ENCODE results near the gene PSMG4.
A peak's percentile ranks its signal among the peaks of the same experiment; 100 is the strongest.

PSMG4 gene

DNA sequence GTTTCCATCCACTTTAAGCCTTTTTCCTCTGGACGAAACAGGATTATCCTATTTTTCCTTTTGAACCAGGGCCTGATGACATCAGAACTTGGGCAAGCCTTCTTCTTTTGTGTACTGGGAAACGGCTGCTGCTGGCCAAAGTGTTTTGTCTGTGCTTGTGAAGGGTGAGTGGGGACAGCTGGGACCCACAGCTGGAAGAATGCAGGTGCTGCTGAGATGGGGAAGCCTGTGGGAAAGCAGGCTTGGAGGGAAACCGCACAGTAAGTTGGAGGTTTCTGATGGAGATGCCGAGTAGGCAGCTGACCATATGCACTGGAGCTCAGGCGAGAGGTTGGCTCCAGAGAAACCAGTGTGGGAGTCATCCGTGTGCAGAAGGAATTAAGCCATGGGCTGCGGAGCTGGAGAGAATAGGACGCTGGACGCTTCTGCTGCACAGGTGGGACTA lies 8.5 kb upstream of the PSMG4 start:
- no peak overlapping the region for H3K4me3 ChIP-seq (ENCODE audit: low read depth, low read length)

DNA sequence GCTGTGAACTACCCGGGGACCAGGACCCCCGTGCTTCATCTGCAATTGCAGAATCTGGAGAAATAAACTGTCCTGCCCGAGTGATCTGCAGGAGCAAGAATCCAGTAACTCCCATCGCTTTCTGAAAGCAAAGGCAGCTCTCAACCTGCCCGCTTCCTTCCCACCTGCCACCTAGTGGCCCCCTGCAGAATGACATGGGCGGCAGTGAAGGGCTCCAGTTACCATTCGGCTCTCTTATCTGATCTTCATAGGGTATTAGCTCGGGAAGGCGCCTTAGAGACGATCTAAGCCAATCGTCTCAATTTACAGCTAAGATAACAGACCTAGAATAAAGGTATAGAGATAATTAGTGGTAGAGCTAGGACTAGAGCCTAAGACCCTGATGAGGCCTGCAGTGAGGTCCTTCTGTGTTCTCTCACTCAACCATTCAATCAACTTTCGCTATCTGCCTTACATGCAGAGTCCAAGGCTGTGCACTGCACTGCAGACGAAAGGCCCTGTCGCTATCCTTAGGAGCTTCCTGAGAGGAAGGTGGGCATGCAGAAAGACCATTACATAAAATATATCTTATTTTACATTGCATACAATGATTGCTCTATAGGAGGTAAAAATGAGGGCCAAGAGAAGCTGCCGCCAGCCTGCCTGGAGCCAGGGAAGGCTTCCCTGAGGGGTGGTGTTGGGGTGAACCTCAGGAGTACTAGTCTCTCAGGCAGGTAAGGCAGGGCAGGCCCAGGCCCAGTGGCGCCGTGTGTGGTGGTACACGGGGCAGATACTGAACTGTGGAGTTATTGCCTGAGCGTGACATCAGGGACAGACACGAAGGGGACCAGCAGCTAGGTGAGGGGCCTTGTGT lies 7.1 kb upstream of the PSMG4 start:
- no peak overlapping the region for H3K4me3 ChIP-seq (ENCODE audit: low read depth, low read length)

DNA sequence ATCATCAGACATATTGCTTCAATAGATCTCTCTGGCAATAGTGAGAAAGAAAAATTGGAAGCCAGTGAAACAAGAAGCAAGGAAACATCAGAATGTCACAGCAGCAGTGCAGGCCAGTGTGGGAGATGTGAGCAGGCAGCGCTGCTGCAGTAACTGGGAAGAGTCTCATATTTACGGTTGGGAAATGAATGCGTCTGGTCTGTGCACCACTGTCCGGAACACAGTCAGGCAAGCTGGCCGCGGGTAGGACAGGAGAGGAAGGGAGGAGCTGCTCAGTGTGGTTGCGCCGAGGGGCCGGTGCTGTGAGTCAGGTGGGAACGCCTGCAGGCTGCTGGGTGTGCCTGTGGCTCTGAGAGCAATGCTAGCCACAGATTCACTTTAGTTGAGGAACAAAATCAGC lies 6.4 kb upstream of the PSMG4 start:
- no peak overlapping the region for H3K4me3 ChIP-seq (ENCODE audit: low read depth, low read length)

DNA sequence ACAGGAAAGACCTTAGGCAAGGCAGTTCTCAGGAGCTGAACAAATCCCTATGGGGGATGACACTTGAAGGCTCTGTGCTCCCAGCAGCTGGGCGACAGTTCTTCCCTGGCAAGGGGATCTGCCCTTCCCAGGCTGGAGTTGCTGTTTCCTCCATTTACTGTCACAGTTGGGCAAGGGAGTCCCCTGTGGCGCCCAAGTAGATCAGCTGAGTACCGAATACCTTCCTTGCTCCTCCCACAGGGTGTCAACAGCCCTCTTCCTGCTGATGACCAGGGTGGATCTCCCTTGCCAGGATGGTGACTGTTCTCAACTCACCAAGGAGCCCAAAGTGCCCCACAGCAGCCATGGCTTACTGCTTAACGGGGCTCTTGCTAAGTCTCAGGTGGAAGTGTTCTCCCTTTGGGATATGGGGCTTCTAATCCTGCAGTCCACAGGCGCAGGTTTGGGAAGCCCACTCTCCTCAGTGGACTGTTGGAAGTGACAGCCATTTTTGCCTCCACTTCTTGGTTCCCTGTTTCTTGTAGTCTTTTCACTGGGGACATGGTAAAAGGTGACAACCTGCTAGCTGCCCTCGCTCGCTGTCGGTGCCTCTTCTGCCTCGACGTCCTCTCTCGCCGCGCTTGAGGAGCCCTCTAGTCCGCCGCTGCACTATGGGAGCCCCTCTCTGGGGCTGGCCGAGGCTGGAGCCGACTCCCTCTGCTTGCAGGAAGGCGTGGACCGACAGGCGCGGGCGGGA lies 5.7 kb upstream of the PSMG4 start:
- no peak overlapping the region for H3K4me3 ChIP-seq (ENCODE audit: low read depth, low read length)

DNA sequence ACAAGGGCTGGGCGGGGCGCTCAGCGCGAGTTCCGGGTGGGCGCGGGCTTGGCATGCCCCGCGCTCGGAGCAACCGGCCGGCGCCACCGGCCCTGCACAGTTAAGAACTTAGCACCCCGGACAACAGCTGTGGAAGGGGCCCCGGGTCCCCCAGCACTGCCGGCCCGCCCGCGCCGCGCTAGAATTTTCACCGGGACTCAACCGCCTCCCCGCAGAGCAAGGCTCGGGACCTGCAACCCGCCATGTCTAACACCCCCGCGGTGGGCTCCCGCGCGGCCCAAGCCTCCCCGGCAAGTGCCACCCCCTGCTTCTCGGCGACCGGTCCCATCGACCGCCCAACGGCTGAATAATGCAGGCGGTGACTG lies 5.2 kb upstream of the PSMG4 start:
- no peak overlapping the region for H3K4me3 ChIP-seq (ENCODE audit: low read depth, low read length)

DNA sequence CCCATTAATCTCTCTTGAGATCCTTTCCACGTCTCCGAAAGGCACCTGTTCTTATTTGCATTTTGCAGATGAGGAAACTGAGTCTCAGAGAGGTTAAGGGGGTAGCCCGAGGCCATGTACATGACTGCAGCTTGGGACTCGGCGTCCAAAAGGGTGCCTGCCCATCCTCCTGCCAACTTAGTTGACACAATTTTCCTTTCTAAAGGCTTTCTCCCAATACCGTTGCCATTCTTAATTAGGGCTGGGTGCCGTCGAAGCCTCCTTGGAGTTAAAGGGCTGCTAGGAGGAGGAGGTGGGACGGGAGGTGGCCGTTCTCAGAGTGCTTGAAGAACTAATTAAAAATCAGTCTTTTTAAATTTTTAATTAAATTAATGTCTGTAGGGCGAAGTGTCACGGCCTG lies 546 bp upstream of the PSMG4 start:
- H3K4me3 ChIP-seq (ENCODE audit: low read depth, low read length), result no peak overlapping the region

DNA sequence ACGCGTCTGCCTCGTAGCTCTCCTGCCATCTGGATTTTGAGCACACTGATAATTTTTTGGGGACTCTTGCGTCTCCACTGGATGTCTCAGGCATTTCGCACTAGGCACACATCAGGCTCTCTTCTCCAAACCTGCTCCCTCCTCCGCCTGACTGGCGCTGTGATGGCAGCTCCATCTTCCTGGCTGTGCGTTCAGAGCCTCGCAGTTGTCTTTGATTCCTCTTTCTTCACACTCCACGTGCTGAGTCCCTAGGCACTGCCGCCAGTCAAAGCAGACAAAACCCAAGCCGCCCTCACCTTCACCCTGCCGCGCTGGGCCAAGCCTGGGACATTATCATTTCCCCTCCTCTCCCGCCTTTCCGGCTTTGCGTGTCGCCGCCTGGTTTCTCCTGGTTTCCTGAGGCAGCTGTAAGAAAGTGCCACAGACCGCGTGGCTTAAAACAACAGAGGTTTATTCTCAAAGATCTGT lies 778 bp downstream of the PSMG4 start:
- H3K4me3 ChIP-seq (ENCODE audit: low read depth, low read length), result peak overlapping the region; percentile 94

DNA sequence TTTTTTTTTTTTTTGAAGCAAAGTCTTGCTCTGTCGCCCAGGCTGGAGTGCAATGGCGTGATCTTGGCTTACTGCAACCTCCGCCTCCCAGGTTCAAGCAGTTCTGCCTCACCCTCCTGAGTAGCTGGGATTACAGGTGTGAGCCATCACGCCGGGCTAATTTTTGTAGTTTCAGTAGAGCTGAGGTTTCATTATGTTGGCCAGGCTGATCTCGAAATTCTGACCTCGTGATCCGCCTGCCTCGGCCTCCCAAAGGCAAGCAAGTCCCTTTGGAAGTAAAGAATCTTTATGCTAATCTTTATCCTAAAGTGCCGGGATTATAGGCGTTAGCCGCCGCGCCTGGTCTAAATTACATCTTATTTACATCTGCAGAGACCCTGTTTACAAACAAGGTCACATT lies 1.5 kb downstream of the PSMG4 start:
- H3K4me3 ChIP-seq (ENCODE audit: low read depth, low read length), result no peak overlapping the region

DNA sequence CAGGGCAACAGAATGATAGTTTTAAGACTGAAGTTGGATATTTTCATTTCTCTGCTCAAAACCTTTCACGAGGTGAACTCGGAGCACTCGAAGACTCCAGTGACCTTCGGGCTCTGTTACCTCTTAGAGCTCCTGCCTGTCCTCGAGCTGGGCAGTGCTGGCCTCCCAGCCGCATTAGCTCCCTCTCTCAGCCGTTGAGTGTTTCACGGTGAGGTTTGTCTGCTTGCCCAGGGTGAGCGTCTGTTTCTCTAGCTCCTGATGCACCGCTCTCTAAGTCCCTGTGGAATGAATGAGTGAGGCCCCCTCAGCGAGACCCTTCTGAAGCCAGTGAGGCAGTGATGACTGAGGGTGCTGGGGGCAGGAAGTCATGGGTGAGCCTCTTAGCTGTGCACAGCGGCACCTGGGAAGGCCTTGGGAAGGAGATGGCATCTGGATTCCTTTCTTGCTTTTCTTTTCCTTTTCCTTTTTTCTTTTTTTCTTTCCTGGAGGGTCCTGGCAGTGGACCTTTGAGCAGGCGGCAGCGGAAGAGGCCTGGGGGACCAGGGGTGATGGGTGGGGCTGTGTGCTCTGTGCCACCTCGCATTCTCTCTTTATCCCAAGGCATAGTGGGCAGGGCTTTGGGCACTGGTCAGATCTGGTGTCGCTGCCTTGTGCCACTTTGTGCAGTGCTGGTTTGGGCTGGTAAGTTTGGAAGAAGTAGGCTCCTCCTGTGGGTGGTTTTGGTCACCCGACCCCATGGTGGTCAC lies 2.2 kb downstream of the PSMG4 start:
- no peak overlapping the region for H3K4me3 ChIP-seq (ENCODE audit: low read depth, low read length)

DNA sequence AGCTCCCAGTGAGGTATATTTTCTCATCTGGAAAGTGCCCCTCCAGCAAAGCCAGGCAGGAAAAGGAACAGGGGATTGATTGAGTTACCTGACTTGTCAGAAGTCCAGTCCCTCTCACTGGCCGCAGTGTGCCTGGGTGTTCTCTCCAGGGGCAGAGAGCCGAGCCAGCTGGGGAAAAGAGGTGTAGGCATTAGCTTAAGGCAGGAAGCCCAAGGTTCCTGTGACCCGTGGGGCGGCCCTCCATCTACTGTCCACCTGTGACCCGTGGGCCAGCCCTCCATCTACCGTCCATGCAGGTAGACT lies 2.7 kb downstream of the PSMG4 start:
- H3K4me3 ChIP-seq (ENCODE audit: low read depth, low read length), result no peak overlapping the region

DNA sequence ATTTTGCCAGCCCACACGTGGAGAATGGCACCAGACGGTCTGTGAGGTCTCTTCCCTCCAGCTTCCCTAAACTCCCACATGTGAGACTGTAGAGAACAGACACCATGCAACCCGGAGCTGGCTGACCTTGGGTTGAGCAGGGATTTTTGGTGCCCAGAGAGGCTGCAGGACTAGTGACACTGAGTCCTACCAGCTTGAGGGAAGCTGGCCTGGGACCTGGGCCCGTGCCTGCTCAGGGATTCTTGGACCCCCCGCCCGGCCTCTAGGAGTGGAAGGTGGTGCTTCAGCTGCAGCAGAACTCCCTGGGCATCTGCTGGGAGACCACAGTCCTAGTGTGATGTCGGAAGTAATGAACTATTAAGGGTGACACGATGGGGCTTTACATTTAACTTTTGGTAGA lies 3.2 kb downstream of the PSMG4 start:
- H3K4me3 ChIP-seq (ENCODE audit: low read depth, low read length), result no peak overlapping the region

DNA sequence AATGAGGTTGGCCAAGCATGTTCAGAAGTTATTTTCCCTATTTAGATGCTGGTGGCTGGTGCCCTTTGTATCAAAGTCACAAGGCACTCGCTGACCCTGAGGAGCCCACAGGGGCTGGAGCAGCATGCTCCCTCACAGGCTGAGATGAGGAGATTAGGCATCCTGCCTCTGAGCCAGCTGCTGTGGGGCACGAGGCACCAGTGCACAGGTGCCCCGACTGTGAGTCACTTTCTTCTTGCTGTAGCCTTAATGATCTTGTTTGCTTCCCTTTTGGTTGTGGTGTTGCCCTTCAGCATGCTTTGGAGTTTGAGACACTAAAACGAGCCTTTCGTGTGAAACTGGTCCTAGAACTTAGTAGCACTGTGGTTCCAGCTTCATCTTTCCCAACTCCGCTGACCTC lies 4.3 kb downstream of the PSMG4 start:
- no peak overlapping the region for H3K4me3 ChIP-seq (ENCODE audit: low read depth, low read length)

DNA sequence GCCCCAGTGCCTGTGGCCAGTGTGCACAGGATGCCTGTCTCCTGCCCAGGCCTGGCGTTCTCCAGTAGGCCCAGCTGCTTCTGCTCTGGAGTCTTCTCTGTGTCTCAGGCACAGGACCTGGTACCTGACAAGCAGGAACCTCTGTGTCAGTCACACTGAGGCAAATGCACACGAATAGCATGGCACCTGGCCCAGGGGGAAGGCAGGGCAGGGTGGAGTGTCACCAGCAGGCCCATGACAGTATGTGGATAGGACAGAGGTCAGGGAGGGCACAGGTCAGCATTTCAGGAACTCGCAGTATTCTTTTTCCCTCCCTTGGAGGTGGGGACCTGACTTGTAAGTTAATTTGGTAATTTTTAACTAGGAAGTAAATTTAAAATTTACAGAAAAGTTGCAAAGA lies 5.6 kb downstream of the PSMG4 start:
- no peak overlapping the region for H3K4me3 ChIP-seq (ENCODE audit: low read depth, low read length)

DNA sequence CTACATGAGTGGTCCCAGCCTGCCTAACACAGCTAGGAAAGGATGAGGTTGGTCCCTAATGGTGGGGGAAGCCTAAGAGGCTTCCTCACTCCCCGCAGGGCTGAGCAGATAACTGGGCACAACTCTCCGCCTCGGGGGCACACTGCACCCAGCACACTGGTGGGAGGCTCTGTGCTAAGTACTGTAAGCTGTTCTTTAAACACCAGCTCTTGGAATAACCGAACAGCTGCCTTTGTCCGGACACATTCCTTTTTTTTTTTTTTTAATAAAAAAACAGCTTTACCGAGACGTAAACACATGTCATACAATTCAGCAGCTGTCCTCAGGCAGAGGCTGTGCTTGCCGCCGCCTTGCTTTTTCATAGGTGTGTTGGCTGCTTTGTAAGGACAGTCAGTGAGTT lies 6.9 kb downstream of the PSMG4 start:
- no peak overlapping the region for H3K4me3 ChIP-seq (ENCODE audit: low read depth, low read length)

DNA sequence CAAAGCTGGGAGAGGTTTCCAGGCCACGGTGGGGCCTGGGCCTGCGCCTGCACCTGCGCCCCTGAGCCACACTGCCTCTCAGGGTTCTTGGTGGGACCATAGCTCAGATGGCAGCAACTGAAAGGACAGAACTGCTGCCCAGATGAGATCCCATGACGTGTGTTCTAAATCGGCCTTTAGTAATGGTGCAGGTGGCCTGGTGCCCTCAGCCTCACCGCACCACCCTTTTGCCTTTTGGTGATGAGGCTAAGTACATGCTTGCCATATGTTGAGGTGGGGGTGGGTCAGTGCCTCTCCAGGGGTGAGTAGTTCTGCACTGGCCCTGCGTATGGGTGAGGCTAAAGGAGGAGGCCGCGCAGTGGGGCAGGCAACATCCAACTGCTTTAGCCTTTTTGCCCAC lies 7.4 kb downstream of the PSMG4 start:
- no peak overlapping the region for H3K4me3 ChIP-seq (ENCODE audit: low read depth, low read length)

DNA sequence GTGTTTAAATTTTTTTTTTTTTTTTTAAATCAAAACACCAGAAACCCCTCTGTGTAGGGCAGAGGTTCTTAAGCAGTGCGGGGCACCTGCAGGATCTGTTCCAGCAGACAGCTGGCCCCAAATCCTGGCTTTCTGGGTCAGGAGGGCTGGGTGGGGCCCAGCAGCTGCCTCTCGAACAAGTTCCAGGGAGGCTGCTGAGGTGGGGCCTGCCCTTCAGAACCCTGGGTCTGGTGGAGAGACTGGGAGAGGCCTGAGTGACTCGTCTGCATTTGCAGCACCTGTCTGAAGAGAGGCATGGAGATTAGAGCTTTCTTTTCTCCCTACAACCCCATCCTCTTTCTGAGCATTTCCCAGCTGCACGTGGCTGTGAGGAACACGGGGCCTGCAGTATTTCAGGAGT lies 8.4 kb downstream of the PSMG4 start:
- no peak overlapping the region for H3K4me3 ChIP-seq (ENCODE audit: low read depth, low read length)

DNA sequence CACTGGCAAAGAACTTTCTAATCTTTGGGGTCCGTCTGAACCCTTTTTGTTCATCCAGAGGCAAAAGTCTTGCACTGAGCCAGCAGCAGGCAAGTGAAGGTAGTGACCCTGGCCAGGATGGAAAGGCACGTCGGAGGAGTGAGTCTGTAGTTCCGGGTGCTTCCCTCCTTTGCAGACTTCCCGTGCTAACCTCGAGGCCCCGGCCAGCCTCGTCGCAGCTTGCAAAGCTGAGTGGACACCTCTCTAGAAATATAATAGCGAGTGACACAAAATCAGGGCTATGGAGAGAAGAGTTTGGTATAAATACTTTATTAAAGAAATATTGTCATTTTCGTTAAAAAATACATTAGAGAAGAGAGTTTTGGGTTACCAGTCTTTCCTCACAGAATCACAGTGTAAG lies 9.9 kb downstream of the PSMG4 start:
- no peak overlapping the region for H3K4me3 ChIP-seq (ENCODE audit: low read depth, low read length)

DNA sequence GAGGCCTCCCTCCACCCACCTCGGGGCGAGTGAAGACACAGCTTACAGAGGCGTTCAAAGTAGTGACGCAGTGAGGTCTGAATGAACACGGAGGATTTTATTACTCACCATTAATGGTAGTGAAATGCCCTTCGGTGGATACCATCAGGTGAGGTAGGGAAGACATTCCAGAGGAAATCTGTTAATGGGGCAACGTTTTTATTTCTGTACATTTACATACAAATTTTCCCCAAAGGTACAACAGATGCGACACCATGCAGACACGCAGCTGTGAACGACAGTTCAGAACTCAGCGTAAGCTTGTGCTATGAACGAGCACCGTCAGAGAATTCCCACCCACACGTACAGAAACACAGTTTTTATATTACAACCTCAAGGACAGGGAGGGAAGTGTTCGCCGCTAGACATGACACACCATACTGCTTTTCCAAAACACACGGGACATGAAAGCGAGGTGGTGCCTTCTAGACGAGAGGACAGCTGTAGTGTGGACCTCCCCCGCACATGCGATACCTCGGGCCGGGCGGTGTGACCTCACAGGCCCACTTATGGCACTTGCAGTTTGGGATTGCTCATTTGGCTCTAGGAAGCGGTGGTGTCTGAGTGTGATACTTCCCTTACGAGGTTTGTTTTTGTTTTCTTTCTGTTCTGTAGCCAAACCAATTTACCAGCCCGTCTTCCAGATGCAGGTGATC lies 10.7 kb downstream of the PSMG4 start:
- H3K4me3 ChIP-seq (ENCODE audit: low read depth, low read length), result no peak overlapping the region

DNA sequence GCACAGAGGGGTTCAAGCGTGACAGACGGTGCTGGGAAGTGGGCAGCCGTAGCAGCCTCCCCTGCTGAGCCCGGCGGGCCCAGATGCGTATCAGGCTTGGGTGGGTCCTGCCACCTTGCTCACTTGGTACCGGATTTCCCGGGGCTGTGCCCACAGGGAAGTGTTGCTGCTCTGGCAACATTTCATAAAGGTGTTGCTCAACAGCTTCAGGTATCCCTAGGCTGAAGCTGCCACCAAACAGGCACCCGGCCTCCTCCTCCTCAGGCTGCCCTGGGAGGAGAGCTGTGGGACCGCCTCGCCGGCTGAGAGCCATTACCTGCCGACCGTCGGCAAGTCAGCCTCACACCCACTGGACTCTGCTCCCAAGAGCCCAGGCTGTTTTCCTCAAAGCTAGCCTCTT lies 11.5 kb downstream of the PSMG4 start:
- H3K4me3 ChIP-seq (ENCODE audit: low read depth, low read length), result no peak overlapping the region

DNA sequence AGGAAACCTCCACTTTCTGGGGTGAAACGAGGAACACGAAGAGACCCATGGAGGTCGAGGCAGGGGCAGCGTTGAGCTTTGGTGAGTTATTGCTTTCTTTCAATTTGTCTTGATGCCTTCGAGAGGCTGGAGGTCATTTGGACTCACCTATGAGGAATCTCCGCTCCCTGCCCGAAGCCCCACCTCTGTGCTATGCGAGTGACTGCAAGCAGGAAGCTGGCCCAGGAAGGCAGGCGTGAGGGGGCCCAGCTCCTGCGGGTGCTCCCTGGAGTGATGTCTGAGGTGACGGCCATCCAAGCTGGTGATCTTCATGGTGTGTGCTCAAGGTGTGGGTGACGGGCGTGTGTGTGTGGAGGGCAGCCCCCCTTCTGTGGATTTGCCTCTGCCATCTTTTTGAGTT lies 13.0 kb downstream of the PSMG4 start:
- no peak overlapping the region for H3K4me3 ChIP-seq (ENCODE audit: low read depth, low read length)

DNA sequence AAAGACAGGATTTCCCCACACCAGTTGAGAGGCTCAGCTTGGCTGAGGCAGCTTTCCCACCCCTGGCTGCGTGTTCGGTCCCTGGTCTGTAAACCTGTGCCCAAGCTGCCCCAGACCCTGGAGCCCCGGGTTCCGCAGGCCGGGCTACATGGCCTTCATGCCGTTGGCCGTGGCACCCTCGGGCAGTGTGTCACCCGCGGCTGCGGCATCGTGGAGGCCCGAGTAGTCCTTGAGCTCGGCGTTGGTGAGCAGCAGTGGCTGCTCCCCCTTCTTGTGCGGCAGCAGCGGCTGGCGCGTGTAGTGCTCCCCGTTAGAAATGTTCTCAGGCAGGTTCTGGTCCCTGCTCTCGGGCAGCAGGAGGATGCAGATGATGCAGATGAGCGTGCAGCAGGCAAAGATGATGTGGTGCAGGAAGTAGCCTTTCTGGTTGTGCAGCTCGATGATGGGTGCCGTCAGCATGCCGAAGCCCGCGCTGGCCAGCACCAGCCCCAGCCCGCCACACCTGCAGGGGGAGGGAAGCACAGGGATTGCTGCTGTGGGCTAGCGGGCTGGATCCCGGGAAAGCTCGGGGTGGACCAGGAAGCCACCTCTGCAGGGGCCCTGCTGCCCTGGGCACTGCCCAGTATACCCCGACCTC lies 14.3 kb downstream of the PSMG4 start:
- no peak overlapping the region for H3K4me3 ChIP-seq (ENCODE audit: low read depth, low read length)

Data from iPS-11a (cell line).